ENCODE measurements around the gene AHCYL1.

- TF ChIP-seq EZH2 (IDR thresholded peaks at IDR 0.05; ENCODE audit: insufficient read depth, poor library complexity, severe bottlenecking) (no peak), EZH2phosphoT487 (IDR thresholded peaks at IDR 0.05; ENCODE audit: insufficient read depth, low read depth) (no peak)
These were observed 1.5 kb downstream of the AHCYL1 start for GRCh38 chr1:109986054-109986444.
